Skin of body (tissue), 2 donors: ENCODE results near the gene GRIK5. TPM values are rescaled to one million over a fixed set of nuclear protein-coding genes. Genes with fewer than 3 reads are reported as not detected.

Experiments
- DNase-seq: peaks from one replicate; lab custom pipeline; 2025; lab: John Stamatoyannopoulos, UW
- total RNA-seq: library from RNA; depleted of rRNA; stranded (reverse); fragments of >200 nt; gene quantifications from one replicate; pipeline ENCODE4 v1.2.3, GENCODE V29; 2014

The GRIK5 gene
- total RNA-seq, 1 donor from 2014 or later: 1.8 TPM

GRCh38 chr19:41956621-41957020 lies 113.4 kb downstream of the GRIK5 start:
- DNase-seq: no peak

GRCh38 chr19:41955521-41955920 lies 114.5 kb downstream of the GRIK5 start:
- no peak for DNase-seq

GRCh38 chr19:41951686-41952172 lies 118.3 kb downstream of the GRIK5 start:
- peak; percentile 49 for DNase-seq

Other genes with a start within 250 kb of the GRIK5 start
- not detected for gene LYPD4, start 225.5 kb downstream of the GRIK5 start, total RNA-seq
- gene DMRTC2, start 225.2 kb downstream of the GRIK5 start, total RNA-seq: not detected
- 470 TPM for gene RPS19, start 210.0 kb downstream of the GRIK5 start, total RNA-seq
- 0.79 TPM for gene CD79A, start 192.9 kb downstream of the GRIK5 start, total RNA-seq
- gene ARHGEF1, start 187.0 kb downstream of the GRIK5 start, total RNA-seq: 34.3 TPM
- 0.10 TPM for gene ERFL, start 141.8 kb downstream of the GRIK5 start, total RNA-seq
- gene RABAC1, start 110.9 kb downstream of the GRIK5 start, total RNA-seq: 68.0 TPM
- gene ATP1A3, start 76.0 kb downstream of the GRIK5 start, total RNA-seq: not detected
- 8.7 TPM for gene ZNF574, start 6.0 kb upstream of the GRIK5 start, total RNA-seq
- 0.30 TPM for gene POU2F2, start 62.2 kb upstream of the GRIK5 start, total RNA-seq
- 22.1 TPM for gene DEDD2, start 147.5 kb upstream of the GRIK5 start, total RNA-seq
- 7.1 TPM for gene ZNF526, start 150.1 kb upstream of the GRIK5 start, total RNA-seq
- gene GSK3A, start 172.4 kb upstream of the GRIK5 start, total RNA-seq: 12.1 TPM
- gene ERF, start 184.9 kb upstream of the GRIK5 start, total RNA-seq: 23.5 TPM
- gene CIC, start 199.0 kb upstream of the GRIK5 start, total RNA-seq: 22.4 TPM
- 0.20 TPM for gene PRR19, start 231.9 kb upstream of the GRIK5 start, total RNA-seq
- 17.6 TPM for gene PAFAH1B3, start 232.4 kb upstream of the GRIK5 start, total RNA-seq
- gene TMEM145, start 243.1 kb upstream of the GRIK5 start, total RNA-seq: 0.20 TPM